ENCODE data around the gene PRC1. TPM values are rescaled to one million over a fixed set of nuclear protein-coding genes. Genes with fewer than 3 reads are reported as not detected.

PRC1 gene
- polyA plus RNA-seq, 1 experiment, result 199 TPM

DNA sequence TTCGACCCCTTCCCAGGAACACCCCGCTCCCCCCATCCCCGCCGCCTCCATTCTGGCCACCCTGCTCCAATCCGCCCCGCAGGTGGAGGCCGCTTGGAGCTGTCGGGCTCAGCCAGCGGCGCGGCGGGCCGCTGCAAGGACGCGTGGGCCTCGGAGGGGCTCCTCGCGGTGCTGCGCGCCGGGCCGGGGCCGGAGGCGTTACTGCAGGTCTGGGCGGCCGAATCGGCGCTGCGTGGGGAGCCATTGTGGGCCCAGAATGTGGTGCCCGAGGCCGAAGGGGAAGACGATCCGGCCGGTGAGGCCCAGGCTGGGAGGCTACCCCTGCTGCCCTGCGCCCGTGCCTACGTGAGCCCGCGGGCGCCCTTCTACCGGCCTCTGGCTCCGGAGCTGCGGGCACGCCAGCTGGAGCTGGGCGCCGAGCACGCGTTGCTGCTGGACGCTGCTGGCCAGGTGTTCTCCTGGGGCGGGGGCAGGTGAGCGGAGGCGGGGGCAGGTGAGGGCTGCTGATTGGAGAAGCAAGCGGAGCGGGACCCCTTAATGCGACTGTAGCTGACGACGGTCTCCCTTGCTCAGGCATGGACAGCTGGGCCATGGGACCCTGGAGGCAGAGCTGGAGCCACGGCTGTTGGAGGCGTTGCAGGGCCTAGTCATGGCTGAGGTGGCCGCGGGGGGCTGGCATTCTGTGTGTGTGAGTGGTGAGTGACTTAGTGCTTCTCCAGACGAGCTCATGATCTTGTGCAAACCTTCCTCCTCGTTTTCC, 37.1 kb downstream of the PRC1 start:
- TF ChIP-seq CTCF (IDR thresholded peaks at IDR 0.05; ENCODE audit: insufficient read depth, low read depth, low read length), result no peak
- ChIA-PET POLR2A (interaction anchor here (0.6 kb wide), 2 partner anchors 20 to 30 kb away, joined by 3 to 10 read pairs; no protein-coding TSS in a partner anchor), CTCF (interaction anchor here (0.5 to 9.3 kb wide), 33 partner anchors 9 to 457 kb away, joined by 3 to 122 read pairs (median 5); partner anchors contain the start of genes HDDC3, PRC1, UNC45A and VPS33B)
- no peaks in the 10 kb centered on the region for H3K27me3 ChIP-seq (ENCODE audit: control insufficient read depth, insufficient read depth, low read length)
- DNase-seq (ENCODE audit: low read depth), result no peak
- H3K4me3 ChIP-seq (ENCODE audit: low read depth, low read length), result peak overlapping the region; percentile 65
- H3K36me3 ChIP-seq (ENCODE audit: control insufficient read depth, insufficient read depth, low read length), result peaks cover 18% of the 10 kb centered on the region

- POLR2A ChIA-PET, result interaction anchor here (0.6 kb wide), 1 partner anchor 30 kb away, joined by 3 read pairs; no protein-coding TSS in a partner anchor
- H3K27me3 ChIP-seq (ENCODE audit: control insufficient read depth, insufficient read depth, low read length), result no peaks in the 10 kb centered on the region
- H3K36me3 ChIP-seq (ENCODE audit: control insufficient read depth, insufficient read depth, low read length), result peaks cover 16% of the 10 kb centered on the region
- peak; percentile 72 for TF ChIP-seq CTCF (IDR thresholded peaks at IDR 0.05; ENCODE audit: insufficient read depth, low read depth, low read length)
- DNase-seq (ENCODE audit: low read depth), result no peak
- H3K4me3 ChIP-seq (ENCODE audit: low read depth, low read length), result peak overlapping the region; percentile 65
- CTCF ChIA-PET, result interaction anchor here (0.6 to 9.3 kb wide), 34 partner anchors 8 to 1117 kb away, joined by 3 to 122 read pairs (median 5); partner anchors contain the start of genes HDDC3, PRC1, UNC45A and VPS33B
Measured at GRCh38 chr15:90956274-90957030, 37.9 kb downstream of the PRC1 start.

DNA sequence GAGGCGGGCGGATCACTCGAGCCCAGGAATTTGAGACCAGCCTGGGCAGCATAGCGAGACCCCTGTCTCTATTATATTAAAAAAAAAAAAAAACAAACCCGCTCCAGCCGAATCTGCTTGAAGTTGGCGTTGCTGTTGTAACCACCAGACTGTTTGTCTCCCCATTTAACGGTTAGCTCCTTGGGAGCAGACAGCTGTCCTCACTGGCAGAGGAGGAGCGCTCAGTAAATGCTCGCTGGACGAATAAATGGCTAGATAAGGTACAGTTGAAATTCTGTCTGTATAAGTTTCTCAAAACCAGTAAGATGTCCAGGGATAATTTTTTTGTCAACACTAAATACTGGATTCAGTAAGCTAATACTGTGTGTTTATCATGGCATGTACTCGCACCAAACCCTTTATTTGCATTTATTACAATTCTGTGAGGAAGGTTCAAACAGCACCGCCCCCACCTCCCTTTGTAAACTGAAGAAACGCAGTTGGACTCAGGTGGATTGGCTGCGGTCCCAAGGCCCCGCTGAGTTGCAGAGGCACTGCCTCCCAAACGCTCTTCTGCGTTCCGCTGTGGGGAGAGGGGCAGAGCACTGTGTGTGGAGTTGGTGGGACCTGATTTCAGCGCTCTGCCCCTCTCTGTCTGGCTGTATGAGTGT, 38.6 kb downstream of the PRC1 start:
- H3K4me3 ChIP-seq (ENCODE audit: low read depth, low read length), result peak overlapping the region; percentile 78
- DNase-seq (ENCODE audit: low read depth), result no peak
- H3K27me3 ChIP-seq (ENCODE audit: control insufficient read depth, insufficient read depth, low read length), result no peaks in the 10 kb centered on the region
- H3K36me3 ChIP-seq (ENCODE audit: control insufficient read depth, insufficient read depth, low read length), result peaks cover 14% of the 10 kb centered on the region
- POLR2A ChIA-PET, result no interaction called here
- CTCF ChIA-PET, result interaction anchor here (0.7 to 9.3 kb wide), 22 partner anchors 7 to 1117 kb away, joined by 3 to 122 read pairs (median 11); partner anchors contain the start of genes HDDC3, PRC1 and UNC45A
- no peak for TF ChIP-seq CTCF (IDR thresholded peaks at IDR 0.05; ENCODE audit: insufficient read depth, low read depth, low read length)

DNA sequence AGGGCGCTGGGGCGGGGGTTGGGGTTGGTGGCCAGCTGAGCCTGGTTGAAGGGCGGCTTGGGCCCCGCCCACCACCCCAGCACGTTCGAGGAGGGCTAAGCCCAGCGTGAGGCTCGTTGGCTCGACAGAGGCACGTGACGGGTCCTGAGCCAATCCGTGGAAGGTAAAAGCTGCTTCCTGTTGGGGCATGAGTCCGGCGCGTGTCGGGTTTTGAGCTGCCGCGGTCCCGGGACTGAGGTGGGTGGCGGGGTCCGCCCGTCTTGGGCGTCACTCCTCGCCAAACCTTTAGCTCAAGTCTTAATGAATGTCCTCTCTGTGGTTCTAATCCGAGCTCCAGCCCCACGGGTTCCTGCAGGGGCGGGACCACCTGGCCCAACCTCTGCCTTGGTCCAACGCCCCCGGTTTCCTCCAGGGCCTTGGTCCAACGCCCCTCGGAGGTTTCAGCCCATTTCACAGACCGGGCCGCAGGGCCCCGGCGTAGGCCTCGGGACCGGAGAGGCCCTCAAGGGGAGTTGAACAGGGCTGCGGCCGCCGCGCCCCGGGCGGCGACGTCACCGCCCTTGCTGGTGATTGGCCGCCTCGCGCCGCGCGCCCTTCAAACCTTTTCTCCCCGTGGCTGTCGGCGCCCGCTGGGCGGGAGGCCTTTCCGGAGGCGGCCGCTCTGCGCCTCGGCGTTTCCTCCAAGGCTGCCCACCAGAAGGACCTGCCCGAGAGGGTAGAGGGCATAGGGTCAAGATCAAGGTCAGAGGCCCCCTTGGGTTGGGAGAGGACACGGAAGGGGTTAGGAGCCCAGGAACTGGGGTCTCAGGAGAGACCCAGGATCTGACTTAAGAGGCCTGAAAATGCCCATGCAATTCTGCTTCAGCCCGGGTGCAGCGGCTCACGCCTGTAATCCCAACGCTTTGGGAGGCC, 39.4 kb downstream of the PRC1 start, which contains the start of gene RCCD1:
TSS of gene RCCD1 (plus strand) at position 173 of the 912 bp plus-strand sequence. CDS start 1,851 bp downstream, outside the sequence.
- ChIA-PET POLR2A (no interaction called here), CTCF (interaction anchor here (0.8 to 9.3 kb wide), 10 partner anchors 12 to 318 kb away, joined by 3 to 122 read pairs (median 33); partner anchors contain the start of genes HDDC3 and UNC45A)
- Histone ChIP-seq H3K27me3 (ENCODE audit: control insufficient read depth, insufficient read depth, low read length) (no peaks in the 10 kb centered on the region), H3K36me3 (ENCODE audit: control insufficient read depth, insufficient read depth, low read length) (peaks cover 20% of the 10 kb centered on the region), H3K4me3 (ENCODE audit: low read depth, low read length) (peak within 1 kb of the TSS; percentile 78)
- no peak for TF ChIP-seq CTCF (IDR thresholded peaks at IDR 0.05; ENCODE audit: insufficient read depth, low read depth, low read length)
- peak; percentile 68 for DNase-seq (ENCODE audit: low read depth)

Measured in BJ (cell line).